ENCODE results near the gene PTPRH.

Gene PTPRH

DNA sequence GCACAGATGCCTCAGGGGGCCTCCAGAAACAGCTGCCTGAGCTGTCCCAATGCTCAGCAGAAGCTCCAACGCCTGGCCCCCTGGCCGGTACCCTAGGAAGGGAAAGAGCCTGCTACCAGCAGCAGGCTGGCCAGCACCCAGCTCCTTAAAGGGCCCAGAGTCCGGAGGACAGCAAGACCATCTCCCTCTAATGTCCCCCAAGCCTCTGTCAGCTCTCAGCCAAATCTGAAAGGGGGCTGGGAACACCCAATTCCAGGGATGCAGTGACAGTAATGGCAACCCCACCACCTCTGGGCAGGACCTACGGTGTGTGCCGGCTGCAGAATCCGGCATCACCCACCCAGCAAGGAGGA is 45.3 kb upstream of the PTPRH start:
- no peaks in the 10 kb centered on the region for H3K36me3 ChIP-seq (replicated peaks)
- in situ Hi-C loops (cut with HindIII; ENCODE audit: low pct_ligation_motif_present, low sequenced_read_pairs), result no loop called here
- no peak overlapping the region for H3K4me3 ChIP-seq (ENCODE audit: low read depth, low read length)
- H3K27me3 ChIP-seq (replicated peaks), result no peaks in the 10 kb centered on the region
- TF ChIP-seq, protein P1, sequence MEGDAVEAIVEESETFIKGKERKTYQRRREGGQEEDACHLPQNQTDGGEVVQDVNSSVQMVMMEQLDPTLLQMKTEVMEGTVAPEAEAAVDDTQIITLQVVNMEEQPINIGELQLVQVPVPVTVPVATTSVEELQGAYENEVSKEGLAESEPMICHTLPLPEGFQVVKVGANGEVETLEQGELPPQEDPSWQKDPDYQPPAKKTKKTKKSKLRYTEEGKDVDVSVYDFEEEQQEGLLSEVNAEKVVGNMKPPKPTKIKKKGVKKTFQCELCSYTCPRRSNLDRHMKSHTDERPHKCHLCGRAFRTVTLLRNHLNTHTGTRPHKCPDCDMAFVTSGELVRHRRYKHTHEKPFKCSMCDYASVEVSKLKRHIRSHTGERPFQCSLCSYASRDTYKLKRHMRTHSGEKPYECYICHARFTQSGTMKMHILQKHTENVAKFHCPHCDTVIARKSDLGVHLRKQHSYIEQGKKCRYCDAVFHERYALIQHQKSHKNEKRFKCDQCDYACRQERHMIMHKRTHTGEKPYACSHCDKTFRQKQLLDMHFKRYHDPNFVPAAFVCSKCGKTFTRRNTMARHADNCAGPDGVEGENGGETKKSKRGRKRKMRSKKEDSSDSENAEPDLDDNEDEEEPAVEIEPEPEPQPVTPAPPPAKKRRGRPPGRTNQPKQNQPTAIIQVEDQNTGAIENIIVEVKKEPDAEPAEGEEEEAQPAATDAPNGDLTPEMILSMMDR (IDR thresholded peaks at IDR 0.05; ENCODE audit: low read depth, low read length, missing control alignments), result no peak
- no peak for DNase-seq
- no peak overlapping the region for H3K27ac ChIP-seq

DNA sequence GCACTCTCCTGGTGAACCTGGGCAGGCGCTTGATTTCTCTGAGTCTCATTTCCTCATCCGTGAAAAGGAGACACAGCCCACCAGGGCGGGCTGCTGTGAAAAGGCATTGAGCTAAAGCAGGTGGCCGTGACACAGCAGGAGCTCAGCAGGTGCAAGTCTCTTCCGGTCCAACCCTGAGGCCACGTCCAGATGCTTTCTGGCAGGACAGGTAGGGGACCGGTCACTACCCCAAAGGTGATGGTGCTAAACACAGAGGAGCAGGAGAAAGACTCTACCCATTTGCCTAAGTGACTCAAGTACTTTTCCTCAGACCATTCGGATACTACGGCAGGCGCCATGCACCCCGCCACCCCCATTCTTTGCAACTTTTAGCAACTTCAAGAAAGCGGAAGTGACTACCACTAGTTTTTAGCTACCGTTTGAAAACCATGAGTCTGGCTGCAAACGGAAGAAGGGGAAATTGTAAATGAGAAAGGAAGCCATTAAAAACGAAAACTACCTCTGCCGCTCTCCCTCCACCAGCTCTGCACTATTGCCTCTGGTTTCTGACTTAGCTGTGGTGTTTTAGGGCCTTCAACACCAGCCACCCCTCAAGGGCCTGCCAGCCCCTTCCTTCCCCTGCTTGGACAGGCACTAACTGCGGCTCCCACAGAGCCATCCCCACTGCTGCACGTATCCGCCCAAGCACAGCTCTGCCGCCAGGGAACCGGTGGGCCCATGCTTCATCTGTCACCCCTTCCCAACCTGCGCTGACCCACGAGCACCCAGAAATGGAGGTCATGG is 44.7 kb upstream of the PTPRH start:
- no peaks in the 10 kb centered on the region for H3K27me3 ChIP-seq (replicated peaks)
- in situ Hi-C loops (cut with HindIII; ENCODE audit: low pct_ligation_motif_present, low sequenced_read_pairs), result no loop called here
- no peaks in the 10 kb centered on the region for H3K36me3 ChIP-seq (replicated peaks)
- H3K4me3 ChIP-seq (ENCODE audit: low read depth, low read length), result no peak overlapping the region
- H3K27ac ChIP-seq, result no peak overlapping the region
- TF ChIP-seq, protein P1 (IDR thresholded peaks at IDR 0.05; ENCODE audit: low read depth, low read length, missing control alignments), result no peak
- no peak for DNase-seq

DNA sequence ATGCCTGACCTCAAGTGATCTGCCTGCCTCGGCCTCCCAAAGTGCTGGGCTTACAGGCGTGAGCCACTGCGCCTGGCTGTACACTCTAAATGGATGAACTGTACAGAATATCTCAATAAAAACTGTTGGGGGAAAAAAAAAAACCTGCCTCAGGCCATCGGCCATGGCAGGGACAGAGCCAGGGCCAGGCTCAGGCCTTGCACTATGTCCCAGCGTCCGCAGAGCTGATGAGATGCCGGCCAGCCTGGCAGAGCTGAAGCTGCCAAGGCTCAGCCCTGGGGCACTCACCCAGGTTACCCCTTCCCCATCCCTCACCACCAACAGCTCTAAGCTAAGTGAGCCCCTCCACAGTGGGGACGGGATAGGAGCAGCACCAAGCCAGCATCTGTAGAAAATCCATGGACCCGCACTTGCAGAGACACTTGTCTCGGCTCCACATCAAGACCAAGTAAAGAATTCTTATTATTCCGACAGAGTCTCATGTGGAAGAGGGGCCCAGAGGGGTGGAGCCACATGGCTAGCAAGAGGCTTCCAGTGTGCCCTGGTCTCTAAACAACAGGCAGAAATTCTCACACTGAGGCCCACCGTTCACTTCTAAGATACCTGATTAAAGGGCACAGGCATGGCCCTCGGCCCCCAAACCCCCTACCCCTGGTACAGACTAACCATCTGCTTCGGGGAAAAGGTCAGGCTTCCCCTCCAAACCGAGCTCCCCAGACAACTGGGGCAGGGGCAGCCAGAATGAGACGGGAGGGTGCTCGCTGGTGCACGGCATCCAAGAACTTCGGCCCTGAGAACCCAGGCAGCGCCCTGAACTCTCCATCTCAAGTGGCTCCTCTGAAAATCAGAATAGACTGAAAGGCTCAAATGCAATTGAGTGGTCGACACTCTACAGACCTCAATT is 43.7 kb upstream of the PTPRH start:
- Histone ChIP-seq H3K36me3 (replicated peaks) (no peaks in the 10 kb centered on the region), H3K27ac (no peak overlapping the region), H3K27me3 (replicated peaks) (no peaks in the 10 kb centered on the region), H3K4me3 (ENCODE audit: low read depth, low read length) (no peak overlapping the region)
- TF ChIP-seq, protein P1 (IDR thresholded peaks at IDR 0.05; ENCODE audit: low read depth, low read length, missing control alignments), result no peak
- in situ Hi-C loops (cut with HindIII; ENCODE audit: low pct_ligation_motif_present, low sequenced_read_pairs), result no loop called here
- DNase-seq, result no peak

DNA sequence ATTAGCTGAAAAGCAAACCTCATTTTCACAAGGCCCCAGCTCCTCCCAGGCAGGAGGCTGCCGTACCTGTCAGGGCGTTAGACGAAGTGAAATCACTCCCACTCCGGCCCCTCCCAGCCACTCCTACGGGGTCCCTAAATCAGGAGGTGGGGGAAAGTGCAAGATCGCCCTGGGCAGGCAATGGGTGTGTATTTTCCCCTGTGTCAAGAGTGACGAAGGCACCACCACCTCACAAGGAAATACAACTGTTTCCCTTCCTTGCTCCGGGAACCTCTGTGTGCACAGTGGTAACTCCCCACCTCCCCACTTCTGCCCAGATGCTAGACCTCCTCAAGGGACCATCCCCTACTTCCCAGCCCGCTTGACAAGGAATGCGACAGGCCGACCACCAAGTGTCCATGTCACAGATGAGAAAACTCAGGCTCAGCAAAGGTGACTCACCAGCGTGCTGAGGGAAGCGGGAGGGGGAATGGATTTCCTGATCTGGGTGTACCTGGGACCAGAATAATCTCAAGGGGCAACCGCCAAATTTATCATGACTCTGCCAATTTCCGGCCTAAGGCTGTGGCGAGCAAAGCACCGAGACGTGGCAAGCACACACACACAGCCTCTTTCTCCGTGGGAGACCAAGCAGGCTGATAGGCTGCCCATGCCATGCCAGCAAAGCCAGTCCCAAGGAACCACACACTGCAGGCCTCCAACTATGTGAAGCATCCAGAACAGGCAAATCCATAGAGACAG is 42.2 kb upstream of the PTPRH start:
- TF ChIP-seq, protein P1 (IDR thresholded peaks at IDR 0.05; ENCODE audit: low read depth, low read length, missing control alignments), result no peak
- H3K36me3 ChIP-seq (replicated peaks), result peaks cover 2% of the 10 kb centered on the region
- H3K27ac ChIP-seq, result no peak overlapping the region
- peak; percentile 14 for DNase-seq
- no peak overlapping the region for H3K4me3 ChIP-seq (ENCODE audit: low read depth, low read length)
- in situ Hi-C loops (cut with HindIII; ENCODE audit: low pct_ligation_motif_present, low sequenced_read_pairs), result no loop called here
- no peaks in the 10 kb centered on the region for H3K27me3 ChIP-seq (replicated peaks)

DNA sequence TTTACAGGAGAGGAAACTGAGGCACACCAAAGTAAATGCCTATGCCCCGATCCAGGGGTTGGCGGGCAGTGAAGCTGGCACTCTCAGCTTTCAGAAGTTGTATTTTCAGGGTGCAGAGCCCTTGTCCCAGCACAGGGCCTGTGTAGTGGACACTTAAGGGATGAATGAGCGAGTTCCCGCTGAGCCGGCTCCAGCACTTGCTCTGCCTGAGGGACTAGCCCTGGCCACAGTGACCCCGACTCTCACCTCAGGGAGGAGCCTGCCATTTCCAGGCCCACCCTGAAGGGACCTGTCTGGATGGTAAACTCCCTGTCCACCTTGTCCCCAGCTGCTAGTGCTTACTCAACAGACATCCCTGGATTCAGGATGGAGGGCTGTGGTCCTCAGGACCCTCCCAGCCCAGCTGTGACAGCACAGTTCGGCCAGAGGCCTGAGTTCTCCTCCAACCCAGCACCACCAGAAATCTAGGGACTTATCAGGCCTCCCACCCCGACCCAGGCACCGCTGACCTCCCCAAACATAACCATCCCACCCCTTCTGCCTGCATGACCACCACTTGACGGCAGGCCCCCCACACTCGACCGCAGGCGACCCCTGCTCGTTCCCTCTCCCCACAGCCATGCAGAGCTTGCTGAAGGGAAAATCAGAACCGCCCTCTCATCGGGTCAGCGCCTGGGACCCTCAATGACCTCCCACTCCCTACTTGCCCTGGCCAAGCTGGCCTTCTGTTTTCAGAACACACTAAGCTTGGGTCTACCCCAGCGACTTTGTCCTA is 41.1 kb upstream of the PTPRH start:
- in situ Hi-C loops (cut with HindIII; ENCODE audit: low pct_ligation_motif_present, low sequenced_read_pairs), result no loop called here
- TF ChIP-seq, protein P1 (IDR thresholded peaks at IDR 0.05; ENCODE audit: low read depth, low read length, missing control alignments), result no peak
- no peak for DNase-seq
- Histone ChIP-seq H3K27me3 (replicated peaks) (no peaks in the 10 kb centered on the region), H3K4me3 (ENCODE audit: low read depth, low read length) (no peak overlapping the region), H3K36me3 (replicated peaks) (peaks cover 5% of the 10 kb centered on the region), H3K27ac (no peak overlapping the region)

Measured in brain microvascular endothelial cell (primary cell).